Measurements from ENCODE around the gene TERF2IP.

TERF2IP gene, protein sequence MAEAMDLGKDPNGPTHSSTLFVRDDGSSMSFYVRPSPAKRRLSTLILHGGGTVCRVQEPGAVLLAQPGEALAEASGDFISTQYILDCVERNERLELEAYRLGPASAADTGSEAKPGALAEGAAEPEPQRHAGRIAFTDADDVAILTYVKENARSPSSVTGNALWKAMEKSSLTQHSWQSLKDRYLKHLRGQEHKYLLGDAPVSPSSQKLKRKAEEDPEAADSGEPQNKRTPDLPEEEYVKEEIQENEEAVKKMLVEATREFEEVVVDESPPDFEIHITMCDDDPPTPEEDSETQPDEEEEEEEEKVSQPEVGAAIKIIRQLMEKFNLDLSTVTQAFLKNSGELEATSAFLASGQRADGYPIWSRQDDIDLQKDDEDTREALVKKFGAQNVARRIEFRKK

DNA sequence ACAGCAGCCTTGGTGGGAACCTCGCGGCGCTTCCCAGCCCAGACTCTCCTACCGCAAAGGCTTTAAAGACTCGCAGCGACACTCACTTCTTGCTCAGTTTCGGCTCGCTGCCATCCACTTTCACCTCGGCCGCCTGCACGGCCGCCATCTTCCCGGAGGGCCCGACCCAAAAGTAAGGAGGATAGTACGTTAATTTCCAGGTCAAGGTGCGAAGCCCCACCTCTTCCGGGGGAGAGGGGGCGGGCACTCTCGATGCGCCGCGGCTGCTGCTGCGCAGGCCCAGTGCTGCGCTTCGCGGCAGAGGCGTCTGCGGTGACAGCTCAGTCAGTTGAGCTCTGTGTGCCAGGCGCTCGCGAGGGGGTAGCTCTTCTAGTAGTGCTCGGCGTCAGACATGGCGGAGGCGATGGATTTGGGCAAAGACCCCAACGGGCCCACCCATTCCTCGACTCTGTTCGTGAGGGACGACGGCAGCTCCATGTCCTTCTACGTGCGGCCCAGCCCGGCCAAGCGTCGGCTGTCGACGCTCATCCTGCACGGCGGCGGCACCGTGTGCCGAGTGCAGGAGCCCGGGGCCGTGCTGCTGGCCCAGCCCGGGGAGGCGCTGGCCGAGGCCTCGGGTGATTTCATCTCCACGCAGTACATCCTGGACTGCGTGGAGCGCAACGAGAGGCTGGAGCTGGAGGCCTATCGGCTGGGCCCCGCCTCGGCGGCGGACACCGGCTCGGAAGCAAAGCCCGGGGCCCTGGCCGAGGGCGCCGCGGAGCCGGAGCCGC, at the start of gene TERF2IP, which contains the start of gene KARS1:
Gene TERF2IP (plus strand): TSS at position 282 of the 773 bp plus-strand sequence. CDS start 110 bp downstream, at position 392.
Gene KARS1 (minus strand): TSS at position 174 of the 773 bp plus-strand sequence. CDS start 26 bp downstream, at position 148.
- peak; percentile 92 to 96 for DNase-seq

DNA sequence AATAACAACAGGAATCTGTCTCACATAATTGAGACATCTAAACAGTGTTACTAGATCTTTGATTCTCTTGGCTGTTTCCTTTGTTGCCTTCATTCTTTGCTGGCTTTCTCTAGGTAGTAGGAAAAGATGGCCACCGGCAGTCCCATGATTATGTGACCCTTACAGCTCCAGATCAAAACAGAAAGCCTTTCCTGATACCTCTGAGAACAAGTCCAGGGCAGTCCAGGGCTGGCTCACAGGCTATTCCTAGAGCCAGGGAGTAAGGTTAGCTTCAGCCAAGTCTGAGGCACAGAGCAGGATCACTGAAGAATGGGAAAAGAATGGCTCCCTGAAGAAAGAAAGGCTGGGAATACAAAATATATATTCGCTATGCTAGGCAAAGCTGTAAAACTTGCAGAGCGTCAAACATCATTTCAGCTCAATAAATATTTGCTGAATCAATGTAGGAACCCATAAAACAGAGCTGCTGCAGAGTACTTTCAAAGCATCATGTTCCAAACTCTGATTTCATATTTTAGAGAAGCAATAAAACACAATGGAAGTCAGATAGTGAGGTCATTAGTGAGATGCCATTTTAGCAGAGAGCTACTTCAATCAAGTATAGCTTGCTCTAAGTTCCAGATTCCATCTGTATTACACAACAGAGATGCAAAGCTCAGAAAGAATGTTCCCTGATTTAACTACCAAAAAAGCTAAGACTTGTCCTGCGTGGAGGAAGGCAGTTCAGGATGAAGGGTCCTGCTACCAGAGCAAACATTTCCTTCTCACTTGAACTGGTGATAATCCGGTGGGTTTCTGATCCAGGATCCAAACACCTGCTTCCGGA, 47.9 kb upstream of the TERF2IP start:
- no peak for DNase-seq

DNA sequence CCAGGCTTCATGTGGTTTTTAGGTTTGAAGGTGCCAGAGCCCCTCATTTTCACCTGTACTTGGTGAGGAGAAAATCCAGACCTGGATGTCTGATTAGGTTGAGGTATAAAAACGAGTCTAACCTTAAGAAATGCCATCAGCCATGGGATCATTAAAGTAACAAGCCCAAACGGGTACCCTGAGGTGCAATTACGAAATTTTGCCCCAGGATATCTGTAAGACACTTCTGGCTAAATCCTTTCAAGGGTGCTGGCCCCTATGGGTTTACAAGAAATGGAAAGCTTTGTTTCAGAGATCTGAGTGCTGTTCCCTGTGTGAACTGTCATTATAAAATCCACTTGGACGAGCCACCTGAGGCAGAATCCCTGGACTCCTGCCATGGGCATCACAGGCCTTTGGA, 44.3 kb upstream of the TERF2IP start:
- no peak for DNase-seq

DNA sequence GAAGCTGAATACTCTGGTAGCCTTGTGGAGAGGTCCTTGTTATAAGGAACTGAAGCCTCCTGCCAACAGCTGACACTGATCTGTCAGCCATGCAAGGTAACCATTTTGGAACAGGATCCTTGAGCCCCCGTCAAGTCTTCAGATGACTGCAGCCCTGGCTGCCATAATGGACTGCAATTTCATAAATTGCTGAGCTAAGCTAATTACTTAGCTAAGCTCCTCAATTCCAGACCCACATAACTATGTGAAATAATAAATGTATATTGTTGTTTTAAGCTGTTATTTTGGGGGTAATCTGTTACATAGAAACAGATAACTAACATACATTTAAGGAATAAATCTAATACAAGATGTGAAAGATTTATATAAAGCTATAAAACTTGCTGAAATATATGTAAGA, 41.1 kb upstream of the TERF2IP start:
- no peak for DNase-seq

DNA sequence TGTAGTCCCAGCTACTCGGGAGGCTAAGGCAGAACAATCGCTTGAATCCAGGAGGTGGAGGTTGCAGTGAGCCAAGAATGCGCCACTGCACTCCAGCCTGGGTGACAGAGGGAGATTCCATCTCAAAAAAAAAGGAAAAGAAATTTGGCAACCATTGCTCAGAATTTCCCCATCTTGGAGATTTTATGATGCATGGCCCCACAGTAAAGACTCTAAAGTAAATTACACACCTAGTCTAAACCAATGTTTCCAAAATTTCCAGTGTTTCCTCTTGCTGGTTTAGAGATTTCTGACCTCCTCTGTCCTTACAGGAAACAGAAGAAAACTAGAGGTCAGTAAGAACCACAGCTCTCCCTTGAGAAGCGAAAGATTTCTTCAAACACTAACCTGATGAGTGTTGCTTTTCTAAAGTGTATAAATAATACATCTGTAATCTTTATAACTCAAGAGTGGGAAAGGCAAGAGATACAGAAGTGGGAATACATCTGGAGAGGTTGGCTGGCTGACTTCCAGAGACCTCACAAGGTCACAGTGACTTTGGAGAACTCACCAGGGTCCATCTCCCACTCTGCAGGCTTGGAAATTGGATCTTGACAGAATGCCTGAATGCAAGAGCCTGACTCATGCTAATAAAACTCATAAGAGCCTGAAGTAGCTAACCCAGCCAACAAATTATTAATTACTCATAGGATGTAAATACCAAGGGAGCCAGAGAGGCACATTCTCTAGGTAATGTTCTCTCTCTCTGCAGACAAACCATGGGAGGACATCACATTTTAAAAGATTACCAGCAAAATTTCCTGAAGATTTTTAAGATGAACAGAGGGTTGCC, 33.3 kb upstream of the TERF2IP start:
- DNase-seq = no peak

DNA sequence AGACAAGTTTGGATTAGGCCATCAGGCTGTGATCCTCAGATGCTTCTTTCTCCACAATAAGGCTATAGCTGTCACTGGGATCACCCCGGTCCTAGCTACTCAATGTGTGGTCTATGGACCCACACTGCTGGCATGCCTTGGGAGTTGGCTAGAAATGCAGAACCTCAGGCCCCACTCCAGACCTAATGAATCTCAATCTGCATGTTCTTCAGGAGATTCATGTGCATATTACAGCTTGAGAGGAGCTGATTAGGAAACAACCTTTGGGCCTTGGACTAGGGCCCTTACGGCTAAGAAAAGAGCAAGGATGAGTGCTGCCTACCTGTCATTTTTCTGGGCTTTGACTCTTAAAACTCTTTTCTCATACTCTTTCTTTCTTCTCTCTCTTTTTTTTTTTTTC, 32.0 kb upstream of the TERF2IP start:
- DNase-seq = no peak

DNA sequence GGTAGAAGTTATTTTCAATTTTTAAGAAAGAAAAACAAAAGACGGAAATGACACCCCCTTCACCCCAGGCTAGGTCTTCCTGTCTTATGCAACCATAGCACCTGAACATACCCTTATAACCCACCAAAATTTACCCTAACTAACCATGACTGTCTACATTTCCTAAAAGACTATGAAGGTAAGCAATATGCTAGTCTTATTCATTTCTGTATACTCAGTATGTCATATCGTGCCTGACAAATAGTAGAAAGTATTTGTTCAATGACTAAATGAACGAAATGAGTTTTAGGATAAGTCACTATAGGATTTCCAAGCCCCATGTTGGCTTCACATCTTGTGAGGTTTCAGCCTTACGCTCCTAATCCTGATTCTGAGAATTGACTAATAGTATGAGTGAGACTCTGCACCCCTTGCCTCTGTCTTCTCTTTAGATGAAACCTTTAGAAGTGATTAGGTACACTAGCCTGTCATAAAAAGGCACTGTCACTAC, 31.0 kb upstream of the TERF2IP start:
- no peak for DNase-seq

DNA sequence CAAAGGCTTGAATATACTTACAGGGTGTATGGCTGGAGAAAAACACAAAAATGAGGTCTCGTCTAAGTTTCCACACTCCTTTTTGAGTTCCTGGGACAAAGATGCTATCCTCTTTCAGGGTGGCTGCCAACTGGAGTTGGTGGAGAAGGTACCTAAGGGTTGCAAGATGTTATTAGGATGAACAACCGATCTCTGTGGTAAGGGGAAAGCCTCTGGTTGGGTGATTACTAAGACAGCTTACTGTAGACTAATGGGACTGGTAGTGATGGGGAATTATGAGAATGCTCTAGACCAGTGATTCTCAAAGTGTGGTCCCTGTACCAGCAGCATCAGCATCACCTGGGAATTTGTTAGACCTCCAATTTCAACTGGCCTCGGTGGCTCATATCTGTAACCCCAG, 30.5 kb upstream of the TERF2IP start:
- no peak for DNase-seq

DNA sequence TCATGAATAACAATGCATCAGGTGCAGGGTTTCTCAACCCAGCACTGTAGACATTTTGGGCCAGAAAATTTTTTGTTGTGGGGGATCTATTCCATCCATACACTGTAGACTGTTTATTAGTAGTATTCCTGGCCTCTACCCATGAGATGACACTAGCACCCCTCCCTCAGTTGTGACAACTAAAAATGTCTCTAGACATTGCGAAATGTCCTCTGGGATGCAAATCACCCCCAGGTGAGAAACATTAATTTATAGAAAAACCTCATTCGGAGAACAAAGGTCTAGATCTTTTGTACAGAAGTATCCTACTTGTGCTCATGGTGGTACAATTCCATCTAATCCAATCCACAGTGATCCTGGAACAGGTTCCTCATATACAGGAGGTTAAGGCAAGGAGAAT, 28.8 kb upstream of the TERF2IP start:
- no peak for DNase-seq

DNA sequence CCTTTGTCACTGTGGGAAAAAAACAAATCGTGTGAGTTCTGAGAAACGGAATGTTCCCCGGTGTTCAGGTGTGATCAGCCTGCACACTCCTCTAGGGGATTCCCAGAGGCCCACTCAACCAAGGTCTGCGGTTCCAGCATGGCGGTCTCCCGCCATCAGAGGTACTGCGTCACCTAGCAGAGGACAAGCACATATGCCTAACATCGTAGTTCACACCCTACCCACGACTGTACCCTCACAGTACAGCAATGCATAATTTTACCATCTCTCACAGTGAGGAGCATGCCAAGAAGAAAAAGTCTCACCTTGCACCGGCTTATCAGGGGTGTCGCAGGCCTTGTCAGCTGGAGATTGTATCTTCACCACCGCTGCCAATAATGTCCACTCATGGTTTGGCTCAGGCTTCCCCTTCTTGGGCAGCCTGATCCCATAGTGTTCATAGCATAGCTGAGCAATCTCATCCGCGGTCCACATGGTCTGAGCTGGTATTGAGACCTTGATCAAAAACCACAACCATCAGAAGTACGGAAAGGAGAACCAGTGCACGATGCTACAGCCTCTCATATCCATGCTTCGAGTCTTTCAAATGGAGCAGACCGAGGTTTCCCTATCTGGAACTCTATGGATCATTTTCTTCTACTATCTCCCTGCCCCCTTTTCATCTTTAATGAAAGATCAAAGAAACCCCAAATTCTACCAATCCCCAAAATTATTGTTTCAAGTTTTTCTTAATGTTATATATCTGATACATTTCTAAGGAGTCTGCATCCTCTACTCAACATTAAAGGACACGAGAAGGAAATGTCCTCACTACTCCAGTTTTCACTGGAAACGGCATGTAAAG, 27.0 kb upstream of the TERF2IP start:
- peak; percentile 45 to 54 for DNase-seq

DNA sequence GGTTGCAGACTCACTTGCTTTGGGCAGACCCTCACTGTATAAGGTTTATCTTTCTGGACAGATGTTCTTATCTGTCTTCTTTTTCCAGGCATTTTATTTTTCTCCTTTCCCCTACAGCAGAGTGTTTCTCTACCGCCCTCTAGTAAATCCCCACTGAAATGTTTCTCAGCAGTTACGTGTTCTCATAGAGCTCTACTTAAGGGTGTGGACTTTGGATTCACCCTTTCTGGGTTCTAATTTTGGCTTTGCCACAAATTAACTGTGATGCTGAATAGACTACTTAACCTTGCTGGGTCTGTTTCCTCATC, 26.4 kb upstream of the TERF2IP start:
- DNase-seq = no peak

DNA sequence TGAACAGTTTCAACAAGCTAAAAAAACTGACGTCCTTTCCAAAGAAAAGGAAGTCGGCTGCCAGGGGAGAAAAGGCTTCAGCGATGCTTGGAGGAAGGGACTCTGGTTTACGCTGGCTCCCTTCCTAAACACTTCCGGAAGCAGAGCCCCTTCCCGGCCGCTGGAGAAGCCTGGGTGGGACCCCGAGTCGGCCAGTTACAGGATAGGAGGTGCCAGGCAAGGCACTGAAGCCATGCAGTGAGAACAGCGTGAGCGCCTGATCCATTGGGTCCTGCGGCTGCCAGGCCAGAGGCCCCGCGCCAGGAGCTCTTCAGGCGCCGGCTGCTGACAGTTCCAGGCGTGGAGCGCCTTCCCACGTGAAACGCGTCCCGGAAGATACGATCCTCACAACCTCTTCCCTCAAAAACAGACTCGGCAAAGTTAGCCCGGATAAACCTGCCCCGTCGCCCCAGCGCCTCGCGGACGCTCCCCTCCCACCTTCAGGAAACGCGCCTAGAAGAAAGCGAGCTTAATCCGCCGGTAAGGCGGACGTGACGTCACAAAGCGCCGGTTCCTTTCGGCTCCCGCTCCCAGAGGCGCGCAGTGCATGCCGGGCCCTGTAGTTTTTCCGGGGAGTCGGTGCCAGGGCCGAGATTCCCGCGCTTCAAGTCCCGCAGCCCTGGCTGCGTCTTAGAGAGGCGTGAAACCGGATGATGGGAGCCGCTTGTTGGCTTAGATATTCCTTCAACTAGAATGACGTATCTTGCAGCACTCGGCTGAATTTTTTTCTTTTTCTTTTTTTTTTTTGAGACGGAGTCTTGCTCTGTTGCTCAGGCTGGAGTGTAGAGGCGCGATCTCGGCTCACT, 24.6 kb upstream of the TERF2IP start, which contains the start of gene ADAT1:
Gene ADAT1 (minus strand): TSS at position 521 of the 845 bp plus-strand sequence. CDS start 2,482 bp downstream, outside the sequence.
- peak; percentile 96 to 98 for DNase-seq

DNA sequence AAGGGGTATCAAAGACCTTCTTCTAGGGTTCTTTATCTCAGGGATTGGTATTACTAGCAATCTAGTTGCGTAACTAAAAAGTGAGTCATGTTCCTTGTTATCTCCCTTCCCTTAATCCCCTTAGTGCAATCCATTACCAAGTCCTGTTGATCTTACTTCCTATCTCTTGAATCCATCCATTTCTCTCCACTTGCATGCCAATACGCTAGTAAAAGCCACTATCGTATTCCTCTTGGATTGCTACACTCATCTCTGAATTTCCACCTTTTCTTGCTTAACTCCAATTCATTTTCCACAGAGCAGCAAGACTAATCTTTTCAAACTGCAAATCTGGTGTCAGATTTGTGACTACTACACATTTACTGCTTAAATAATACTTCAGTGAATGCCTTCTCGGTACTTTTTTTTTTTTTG, 22.6 kb upstream of the TERF2IP start:
- no peak for DNase-seq

DNA sequence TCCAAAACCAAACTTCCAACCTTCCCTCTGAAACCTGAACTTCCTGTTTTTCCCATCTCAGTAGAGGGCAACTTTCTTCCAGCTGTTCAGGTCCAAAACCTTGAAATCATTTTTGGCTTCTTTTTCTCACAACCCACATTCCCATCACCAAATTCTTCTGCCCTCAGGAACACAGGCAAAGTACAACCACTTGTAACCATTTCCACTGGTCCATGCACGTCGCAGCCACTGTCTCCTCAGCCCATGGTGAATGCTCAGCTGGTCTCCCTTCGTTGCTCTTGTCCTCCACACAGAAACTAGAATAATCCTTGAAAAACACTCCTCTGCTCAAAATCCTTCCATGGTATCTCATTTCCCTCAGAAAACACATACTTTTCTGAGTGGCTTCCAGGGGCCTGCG, 20.8 kb upstream of the TERF2IP start:
- no peak for DNase-seq

DNA sequence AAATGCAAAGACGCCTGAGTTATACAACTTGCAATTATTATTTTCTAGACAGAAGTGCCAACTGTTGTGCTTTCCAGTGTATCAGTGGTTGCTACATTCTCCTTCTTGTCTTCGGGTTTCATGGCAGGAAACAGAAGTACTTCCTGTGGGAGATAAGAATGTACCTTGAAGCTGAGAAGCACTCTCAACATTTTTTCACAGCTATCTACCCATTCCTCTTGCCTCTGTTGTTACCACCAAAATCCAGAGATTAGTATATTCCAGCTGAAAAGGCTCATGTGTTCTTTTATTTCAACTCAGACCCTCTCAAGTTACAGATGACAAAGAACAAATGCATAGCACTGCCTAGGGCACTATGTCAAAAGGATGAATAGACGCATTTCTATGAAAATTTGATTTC, 19.7 kb upstream of the TERF2IP start:
- DNase-seq = no peak

DNA sequence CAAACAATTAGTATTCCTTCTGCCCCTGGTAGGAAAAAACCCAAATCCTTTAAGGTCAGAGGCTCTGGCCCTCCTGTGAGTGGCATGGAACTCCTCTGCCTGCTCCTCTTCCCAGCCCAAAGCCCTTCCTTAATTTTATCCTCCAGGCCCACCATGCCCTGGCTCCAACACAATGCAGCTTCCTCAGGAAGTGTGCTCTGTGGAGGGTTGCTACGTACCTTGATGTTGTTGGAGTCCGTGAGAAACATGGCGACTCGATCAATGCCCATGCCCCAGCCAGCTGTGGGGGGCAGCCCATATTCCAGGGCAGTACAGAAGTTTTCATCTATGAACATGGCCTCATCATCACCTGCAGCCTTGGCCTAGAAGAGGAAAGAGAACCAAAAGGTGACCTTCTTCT, 19.2 kb upstream of the TERF2IP start:
- no peak for DNase-seq

DNA sequence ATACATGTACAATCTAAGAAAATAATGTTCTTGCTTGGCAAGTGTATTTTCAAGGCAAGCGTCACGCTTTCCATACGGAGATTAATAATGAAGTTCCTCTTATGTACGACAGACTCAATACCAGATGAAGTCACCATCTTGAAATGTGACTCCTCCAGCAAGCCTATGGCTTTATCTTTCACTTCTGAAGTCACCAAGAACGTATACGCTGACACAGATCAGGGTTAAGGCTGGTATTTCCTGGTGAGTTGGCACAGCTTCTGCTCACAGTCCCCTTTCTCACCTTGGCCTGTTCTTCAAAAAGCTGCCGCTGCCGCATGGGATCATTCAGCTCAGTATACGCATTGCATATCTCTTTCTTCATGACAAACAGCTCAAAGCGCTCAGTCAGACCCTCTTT, 18.4 kb upstream of the TERF2IP start:
- DNase-seq = no peak

DNA sequence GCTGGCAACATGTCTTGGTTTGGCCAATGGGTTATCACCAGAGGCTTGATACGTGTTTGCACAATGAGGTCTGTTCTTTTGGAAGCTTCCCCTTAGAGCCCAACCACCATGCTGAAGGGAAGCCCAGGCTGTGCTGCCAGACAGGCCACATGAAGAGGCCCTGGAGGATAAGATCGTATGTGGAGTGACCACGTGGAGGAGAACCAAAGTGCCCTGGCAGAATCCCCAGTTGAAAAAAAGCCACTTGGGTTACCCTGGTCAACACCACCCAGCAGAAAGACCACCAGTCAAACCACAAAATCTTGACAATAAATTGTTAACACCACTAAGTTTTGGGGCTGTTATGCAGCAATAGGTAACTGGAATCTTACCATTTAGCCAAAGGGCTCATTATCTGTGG, 17.5 kb upstream of the TERF2IP start:
- no peak for DNase-seq

DNA sequence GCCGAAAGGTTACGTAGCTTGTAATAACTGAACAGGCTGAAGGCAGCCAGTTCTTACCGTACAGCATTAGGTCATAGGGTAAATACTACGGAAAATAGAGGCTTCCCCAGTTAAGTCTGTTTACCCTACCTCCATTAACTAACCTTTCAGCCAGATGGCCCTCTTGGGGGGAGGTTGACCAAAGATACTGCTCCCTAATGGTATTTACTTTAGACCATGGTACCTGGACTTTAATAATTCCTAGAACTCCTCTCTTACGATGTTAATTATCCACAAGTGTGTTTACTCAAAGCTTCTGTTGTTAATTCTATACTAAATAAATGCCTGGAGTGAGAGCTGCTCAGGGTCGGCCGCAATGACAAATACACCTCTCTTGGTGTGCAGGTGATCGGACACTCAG, 14.7 kb upstream of the TERF2IP start:
- no peak for DNase-seq

DNA sequence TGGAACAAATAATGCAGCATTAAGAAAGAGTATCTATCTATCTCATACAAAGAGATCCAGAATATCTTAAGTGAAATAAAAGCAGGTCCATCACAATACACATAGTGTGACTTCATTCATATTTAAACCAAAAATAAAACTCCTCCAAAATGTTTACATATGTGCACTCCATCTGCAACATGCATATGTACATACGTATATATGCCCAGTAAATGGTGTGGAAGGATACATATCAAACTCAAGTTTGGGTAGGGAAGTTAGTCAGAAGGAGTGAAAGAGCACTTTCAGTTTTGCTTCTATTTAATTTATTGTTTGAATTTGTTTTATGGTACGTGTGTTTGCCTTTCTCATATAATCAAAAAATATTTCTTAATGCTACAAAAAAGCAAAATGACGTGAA, 12.5 kb upstream of the TERF2IP start:
- DNase-seq = no peak

Data from activated T-cell treated with anti-CD3 and anti-CD28 coated beads, Interleukin-2, amount 50 U/mL, for 48 hours (primary cell).